Immature natural killer cell (primary cell): ENCODE measurements around the gene CMSS1. TPM values are rescaled to one million over a fixed set of nuclear protein-coding genes. Genes with fewer than 3 reads are reported as not detected.
A peak's percentile ranks its signal among the peaks of the same experiment; 100 is the strongest.
"Not testable (repeated sequence)": the region's sequence is repeated elsewhere in the genome, so short reads cannot be mapped to it uniquely, and the experiment has no call there.

Experiments used
- DNase-seq, 3 donors: peaks; one replicate each; pipeline ENCODE4 v3.0.0; 2022; ENCODE audit warnings: mixed read lengths in 1 of 3
- H3K27ac Mint-ChIP-seq, 6 donors: one replicate each; pipeline ENCODE4 v1.8.0; 2020; ENCODE audit warnings: mixed read lengths in 6 of 6, mild to moderate bottlenecking in 5 of 6, inconsistent platforms in 4 of 6, moderate library complexity in 3 of 6
- H3K27me3 Mint-ChIP-seq, 3 donors: one replicate each; pipeline ENCODE4 v1.8.0; 2020 to 2021; ENCODE audit warnings: low read depth in 3 of 3, mild to moderate bottlenecking in 3 of 3, mixed read lengths in 3 of 3, moderate library complexity in 3 of 3, inconsistent platforms in 1 of 3
- H3K36me3 Mint-ChIP-seq, 3 donors: one replicate each; pipeline ENCODE4 v1.8.0; 2020; ENCODE audit warnings: mixed read lengths in 3 of 3, inconsistent platforms in 2 of 3, mild to moderate bottlenecking in 2 of 3
- H3K4me1 Mint-ChIP-seq, 2 donors: one replicate each; pipeline ENCODE4 v1.8.0; 2020; ENCODE audit warnings: inconsistent platforms in 2 of 2, mild to moderate bottlenecking in 2 of 2, mixed read lengths in 2 of 2, moderate library complexity in 1 of 2
- H3K4me3 Mint-ChIP-seq, 5 donors: one replicate each; pipeline ENCODE4 v1.8.0; 2020; ENCODE audit warnings: mild to moderate bottlenecking in 5 of 5, mixed read lengths in 5 of 5, inconsistent platforms in 3 of 5, moderate library complexity in 3 of 5
- H3K9me3 Mint-ChIP-seq, 6 donors: one replicate each; pipeline ENCODE4 v1.8.0; 2020; ENCODE audit warnings: mild to moderate bottlenecking in 6 of 6, mixed read lengths in 6 of 6, inconsistent platforms in 4 of 6, moderate library complexity in 3 of 6
- polyA plus RNA-seq, 3 donors: library from polyadenylated mRNA; unstranded; fragments of 300-500 nt; fragmentation: Illumina TruSeq; gene quantifications; one replicate each; pipeline ENCODE4 v1.2.3, GENCODE V29; 2021

CMSS1 gene
- polyA plus RNA-seq, 3 donors from 2014 or later, result 12.1 to 13.4 (median 12.8) TPM

DNA sequence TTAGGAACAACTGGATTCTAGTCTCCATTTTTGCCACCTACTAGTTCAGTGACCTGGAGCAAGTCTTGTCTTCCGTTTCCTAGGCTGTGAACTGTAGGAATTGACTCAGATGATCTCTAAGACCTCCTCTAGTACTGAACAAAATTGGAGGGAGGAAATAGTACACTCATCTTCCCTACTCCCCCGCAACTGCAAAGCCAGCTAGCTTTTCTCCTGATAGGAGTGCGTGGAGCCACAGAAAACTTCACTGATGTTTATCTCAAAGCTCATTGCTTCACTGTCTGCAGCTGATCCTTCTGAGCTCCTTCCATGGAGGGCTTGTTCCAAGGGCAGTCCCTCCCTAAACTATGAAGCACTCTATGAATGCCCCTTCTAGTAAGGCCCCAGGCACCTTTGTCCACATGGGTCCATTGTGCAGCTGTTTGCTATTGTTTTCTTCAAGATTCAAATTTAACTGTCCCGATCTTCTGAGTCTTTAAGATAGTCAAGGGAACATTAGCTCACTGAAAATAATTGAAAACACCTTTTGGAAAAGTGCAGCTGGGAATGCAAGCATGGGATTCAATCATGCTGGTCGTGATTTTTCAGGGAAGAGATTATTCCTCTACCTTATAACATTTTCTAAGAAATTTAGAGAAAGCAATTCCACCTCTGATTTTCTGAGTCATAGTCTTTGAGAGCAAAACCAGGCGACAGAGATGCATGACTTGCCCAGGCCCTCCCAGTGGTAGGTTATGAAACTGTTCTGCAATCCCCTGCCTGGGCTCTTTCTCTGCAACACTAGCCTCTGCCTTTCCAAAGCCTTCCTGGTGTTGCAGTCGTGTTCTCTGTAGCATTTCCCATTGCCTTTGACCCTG is 272.4 kb downstream of the CMSS1 start:
- H3K27ac Mint-ChIP-seq, result no peak overlapping the region

DNA sequence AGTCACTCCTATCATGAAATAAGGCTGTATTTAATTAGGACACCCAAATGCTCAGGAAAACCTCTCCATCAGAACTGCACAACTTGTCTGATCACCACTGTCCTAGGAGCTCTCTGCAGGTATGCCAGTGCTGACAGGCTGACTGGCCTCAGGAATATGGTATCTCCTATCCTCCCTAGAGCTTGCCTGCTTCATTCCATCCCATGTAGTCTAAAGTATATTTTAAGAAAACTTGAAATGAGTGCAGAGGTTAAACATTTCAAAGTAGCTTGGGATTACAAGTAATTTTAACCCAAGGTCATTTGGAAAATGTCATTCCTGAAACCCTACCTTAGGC is 273.0 kb downstream of the CMSS1 start:
- H3K27ac Mint-ChIP-seq, result no peak overlapping the region
- peaks cover 6 to 11% of the 10 kb centered on the region in 2 donors for H3K4me1 Mint-ChIP-seq

More for the DNA sequence above, 272.4 kb downstream of the CMSS1 start:
- Mint-ChIP-seq H3K4me3 (no peak overlapping the region), H3K4me1 (peaks cover 6 to 11% of the 10 kb centered on the region in 2 donors), H3K27me3 (peaks cover 0 to 2% (median 0%) of the 10 kb centered on the region in 3 donors), H3K36me3 (no peaks in the 10 kb centered on the region), H3K9me3 (no peaks in the 10 kb centered on the region)
- no peak for DNase-seq

DNA sequence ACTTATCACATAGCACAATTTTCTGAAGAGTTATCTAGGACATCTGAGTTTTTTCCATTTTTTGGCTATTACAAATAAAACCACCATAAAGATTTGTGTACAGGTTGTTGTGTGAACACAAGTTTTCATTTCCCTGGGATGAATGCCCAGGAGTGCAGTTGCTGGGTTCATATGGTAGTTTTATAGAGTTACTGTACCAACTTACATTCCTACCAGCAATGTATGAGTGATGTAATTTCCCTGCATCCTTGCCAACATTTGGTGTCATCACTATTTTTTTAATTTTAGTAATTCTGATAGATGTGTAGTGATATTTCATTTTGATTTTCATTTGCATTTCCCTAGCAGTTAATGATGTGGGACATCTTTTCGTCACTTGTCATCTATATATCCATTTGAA is 276.2 kb downstream of the CMSS1 start:
- no peaks in the 10 kb centered on the region for H3K36me3 Mint-ChIP-seq
- no peak overlapping the region for H3K4me3 Mint-ChIP-seq
- no peak for DNase-seq
- H3K4me1 Mint-ChIP-seq, result peaks cover 13 to 17% of the 10 kb centered on the region in 2 donors
- no peaks in the 10 kb centered on the region for H3K27me3 Mint-ChIP-seq
- H3K27ac Mint-ChIP-seq, result no peak overlapping the region
- no peaks in the 10 kb centered on the region for H3K9me3 Mint-ChIP-seq

More for the DNA sequence above, 273.0 kb downstream of the CMSS1 start:
- no peak overlapping the region for H3K4me3 Mint-ChIP-seq
- no peaks in the 10 kb centered on the region for H3K36me3 Mint-ChIP-seq
- H3K9me3 Mint-ChIP-seq, result no peaks in the 10 kb centered on the region
- DNase-seq, result no peak
- H3K27me3 Mint-ChIP-seq, result peaks cover 0 to 2% (median 0%) of the 10 kb centered on the region in 3 donors

DNA sequence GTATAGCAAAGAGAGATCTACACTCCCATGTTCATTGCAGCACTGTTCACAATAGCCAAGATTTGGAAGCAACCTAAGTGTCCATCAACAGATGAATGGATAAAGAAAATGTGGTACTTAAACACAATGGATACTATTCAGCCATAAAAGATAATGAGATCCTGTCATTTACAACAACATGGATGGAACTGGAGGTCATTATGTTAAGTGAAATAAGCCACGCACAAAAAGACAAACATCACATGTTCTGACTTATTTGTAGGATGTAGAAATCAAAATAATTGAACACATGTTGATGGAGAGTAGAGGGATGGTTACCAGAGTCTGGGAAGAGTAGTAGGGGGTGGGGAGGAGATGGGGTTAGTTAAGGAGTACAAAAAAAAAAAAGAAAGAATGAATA is 278.6 kb downstream of the CMSS1 start:
- H3K9me3 Mint-ChIP-seq, H3K36me3 Mint-ChIP-seq, H3K27me3 Mint-ChIP-seq, H3K4me3 Mint-ChIP-seq, DNase-seq: not testable (repeated sequence)
- peak overlapping the region in 1 of 6 donors; percentile 22 for H3K27ac Mint-ChIP-seq
- peaks cover 13 to 17% of the 10 kb centered on the region in 2 donors for H3K4me1 Mint-ChIP-seq

DNA sequence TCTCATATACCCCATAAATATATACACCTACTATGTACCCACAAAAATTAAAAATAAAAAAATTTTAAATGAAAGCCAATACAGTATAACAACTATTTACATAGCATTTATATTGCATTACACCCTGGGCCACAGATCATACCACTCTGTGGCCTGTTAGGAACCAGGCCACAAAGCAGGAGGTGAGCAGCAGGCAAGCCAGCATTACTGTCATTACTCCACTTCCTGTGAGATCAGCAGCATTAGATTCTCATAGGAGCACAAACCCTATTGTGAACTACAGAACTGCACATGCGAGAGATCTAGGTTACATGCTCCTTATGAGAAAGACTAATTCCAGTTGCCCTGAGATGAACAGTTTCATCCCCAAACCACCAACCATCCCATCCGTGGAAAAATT is 279.2 kb downstream of the CMSS1 start:
- Mint-ChIP-seq H3K27ac (peak overlapping the region in 2 of 6 donors; percentile 17 to 42), H3K27me3 (no peaks in the 10 kb centered on the region)

DNA sequence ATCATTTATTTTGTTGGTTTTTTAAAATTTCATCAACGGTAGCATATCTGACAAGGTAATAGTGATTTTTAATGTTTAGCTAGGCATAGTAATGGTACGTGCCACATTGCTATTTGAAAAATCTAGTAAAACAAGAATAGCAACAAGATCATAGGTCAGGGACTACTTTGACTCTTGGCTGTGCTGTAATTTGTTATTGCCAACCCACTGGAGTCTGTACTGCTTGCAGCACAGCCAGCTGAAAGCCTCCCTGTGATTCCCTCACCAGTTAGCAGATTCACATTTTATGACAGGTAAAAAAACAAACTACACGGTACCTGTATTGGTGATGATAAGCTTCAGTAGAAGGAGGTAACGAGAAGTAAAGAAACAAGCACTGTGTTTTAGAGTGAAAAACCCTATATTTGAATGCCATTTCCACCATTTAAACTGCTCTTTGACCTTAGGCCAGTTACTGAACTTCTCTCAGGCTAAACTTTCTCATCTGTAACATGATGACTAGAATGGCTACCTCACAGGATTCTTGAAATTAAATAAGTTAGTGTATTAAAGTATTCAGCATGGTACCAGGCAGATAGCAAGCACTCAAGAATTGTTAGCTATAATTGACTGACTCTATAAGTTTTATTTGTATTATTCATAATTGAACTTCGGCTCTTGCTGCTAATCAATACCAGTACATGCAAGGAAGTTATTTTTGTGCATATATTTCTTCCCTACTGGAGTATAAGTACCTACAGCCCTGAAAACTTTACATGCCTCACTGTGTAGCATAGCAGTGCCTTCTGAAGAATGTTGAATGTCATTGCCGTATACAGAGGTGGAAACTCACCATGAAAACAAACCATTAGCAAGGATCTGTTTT is 280.5 kb downstream of the CMSS1 start:
- Mint-ChIP-seq H3K27ac (no peak overlapping the region), H3K9me3 (no peaks in the 10 kb centered on the region), H3K4me1 (peaks cover 13 to 17% of the 10 kb centered on the region in 2 donors), H3K4me3 (no peak overlapping the region), H3K27me3 (no peaks in the 10 kb centered on the region), H3K36me3 (peaks cover 0 to 4% (median 3%) of the 10 kb centered on the region in 3 donors)
- no peak for DNase-seq

More for the DNA sequence above, 279.2 kb downstream of the CMSS1 start:
- Mint-ChIP-seq H3K9me3 (no peaks in the 10 kb centered on the region), H3K36me3 (peaks cover 0 to 4% (median 3%) of the 10 kb centered on the region in 3 donors), H3K4me3 (no peak overlapping the region), H3K4me1 (peaks cover 13 to 17% of the 10 kb centered on the region in 2 donors)
- DNase-seq, result no peak

DNA sequence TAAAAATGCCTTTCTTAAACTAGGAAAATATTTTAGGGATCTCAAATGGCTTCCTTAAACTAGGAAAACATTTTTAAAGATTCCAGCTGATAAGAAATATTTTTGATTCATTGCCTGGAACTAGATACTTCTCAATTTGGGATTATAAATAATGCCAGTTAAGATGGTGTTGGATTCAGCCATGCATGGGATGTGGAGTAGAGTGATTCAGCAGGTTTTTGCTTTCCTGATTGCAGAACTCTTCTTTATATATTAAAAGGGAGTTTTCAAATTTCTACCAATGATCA is 281.1 kb downstream of the CMSS1 start:
- DNase-seq, result no peak
- Mint-ChIP-seq H3K9me3 (no peaks in the 10 kb centered on the region), H3K4me3 (no peak overlapping the region), H3K27me3 (no peaks in the 10 kb centered on the region), H3K27ac (no peak overlapping the region), H3K36me3 (peaks cover 0 to 4% (median 3%) of the 10 kb centered on the region in 3 donors), H3K4me1 (peaks cover 13 to 17% of the 10 kb centered on the region in 2 donors)

DNA sequence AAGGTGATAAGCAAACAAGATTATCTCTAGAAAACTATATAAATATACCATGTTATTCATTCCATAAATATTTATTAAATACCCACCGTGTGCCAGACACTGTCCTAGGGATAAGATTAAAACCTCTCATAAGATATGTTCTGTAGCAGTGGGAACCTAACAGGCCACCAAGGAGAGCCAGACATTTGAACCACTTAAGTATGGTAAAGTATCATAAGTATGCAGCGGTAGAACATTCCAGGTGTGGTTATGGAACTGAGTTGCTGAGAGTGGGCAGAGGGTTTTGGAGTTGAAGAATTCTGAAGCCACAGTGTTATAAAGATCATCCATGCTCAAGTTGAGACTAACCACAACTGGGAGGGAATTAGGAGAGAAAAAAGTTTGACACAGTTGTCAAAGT is 282.0 kb downstream of the CMSS1 start:
- H3K4me3 Mint-ChIP-seq, result no peak overlapping the region
- no peaks in the 10 kb centered on the region for H3K9me3 Mint-ChIP-seq
- H3K36me3 Mint-ChIP-seq, result peaks cover 0 to 4% (median 3%) of the 10 kb centered on the region in 3 donors
- peaks cover 13 to 17% of the 10 kb centered on the region in 2 donors for H3K4me1 Mint-ChIP-seq
- no peak overlapping the region for H3K27ac Mint-ChIP-seq
- H3K27me3 Mint-ChIP-seq, result no peaks in the 10 kb centered on the region
- no peak for DNase-seq

DNA sequence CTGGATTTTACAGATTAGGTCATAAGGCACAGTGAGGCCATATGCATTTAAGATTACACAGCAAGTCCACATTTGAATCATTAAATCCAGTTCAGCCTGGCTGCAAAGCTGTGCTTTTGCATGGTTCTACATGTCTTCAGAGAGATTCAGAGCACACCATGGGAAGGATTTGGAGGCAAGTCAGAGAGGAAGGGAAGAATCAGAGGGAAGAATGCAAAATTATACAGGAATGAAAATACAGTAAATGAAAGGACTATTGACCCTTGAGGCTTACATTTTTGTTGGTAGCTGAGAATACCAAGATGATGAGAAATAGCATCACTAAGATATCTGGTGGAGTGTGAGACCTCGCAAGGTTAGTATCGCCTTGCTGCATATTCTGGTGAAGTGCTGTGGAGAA is 282.8 kb downstream of the CMSS1 start:
- peaks cover 0 to 4% (median 3%) of the 10 kb centered on the region in 3 donors for H3K36me3 Mint-ChIP-seq

DNA sequence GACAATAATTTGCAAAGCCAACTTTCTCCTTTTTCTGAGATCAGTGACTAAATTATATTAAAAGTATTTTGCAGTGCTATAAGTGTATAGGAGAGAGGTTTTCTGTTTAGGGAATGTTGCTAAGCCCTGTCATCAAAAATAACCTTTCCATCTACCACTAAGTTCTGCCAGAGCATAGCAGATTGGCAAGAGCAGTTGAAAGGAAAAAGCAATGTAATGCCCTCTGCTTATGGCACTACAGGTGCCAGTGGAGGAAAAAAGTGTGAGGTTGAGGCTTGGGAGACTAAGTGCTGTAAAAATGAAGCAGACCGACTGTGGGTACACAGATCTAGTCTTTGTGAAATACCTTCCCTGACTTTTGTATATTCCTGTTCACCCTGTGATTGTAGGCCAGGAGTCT is 285.1 kb downstream of the CMSS1 start:
- H3K27ac Mint-ChIP-seq, result no peak overlapping the region
- H3K4me3 Mint-ChIP-seq, result no peak overlapping the region
- peaks cover 0 to 4% (median 3%) of the 10 kb centered on the region in 3 donors for H3K36me3 Mint-ChIP-seq
- no peaks in the 10 kb centered on the region for H3K9me3 Mint-ChIP-seq
- no peaks in the 10 kb centered on the region for H3K4me1 Mint-ChIP-seq
- no peaks in the 10 kb centered on the region for H3K27me3 Mint-ChIP-seq
- no peak for DNase-seq

More for the DNA sequence above, 282.8 kb downstream of the CMSS1 start:
- Mint-ChIP-seq H3K9me3 (no peaks in the 10 kb centered on the region), H3K27ac (no peak overlapping the region), H3K27me3 (no peaks in the 10 kb centered on the region), H3K4me3 (no peak overlapping the region), H3K4me1 (peaks cover 13 to 17% of the 10 kb centered on the region in 2 donors)
- no peak for DNase-seq

DNA sequence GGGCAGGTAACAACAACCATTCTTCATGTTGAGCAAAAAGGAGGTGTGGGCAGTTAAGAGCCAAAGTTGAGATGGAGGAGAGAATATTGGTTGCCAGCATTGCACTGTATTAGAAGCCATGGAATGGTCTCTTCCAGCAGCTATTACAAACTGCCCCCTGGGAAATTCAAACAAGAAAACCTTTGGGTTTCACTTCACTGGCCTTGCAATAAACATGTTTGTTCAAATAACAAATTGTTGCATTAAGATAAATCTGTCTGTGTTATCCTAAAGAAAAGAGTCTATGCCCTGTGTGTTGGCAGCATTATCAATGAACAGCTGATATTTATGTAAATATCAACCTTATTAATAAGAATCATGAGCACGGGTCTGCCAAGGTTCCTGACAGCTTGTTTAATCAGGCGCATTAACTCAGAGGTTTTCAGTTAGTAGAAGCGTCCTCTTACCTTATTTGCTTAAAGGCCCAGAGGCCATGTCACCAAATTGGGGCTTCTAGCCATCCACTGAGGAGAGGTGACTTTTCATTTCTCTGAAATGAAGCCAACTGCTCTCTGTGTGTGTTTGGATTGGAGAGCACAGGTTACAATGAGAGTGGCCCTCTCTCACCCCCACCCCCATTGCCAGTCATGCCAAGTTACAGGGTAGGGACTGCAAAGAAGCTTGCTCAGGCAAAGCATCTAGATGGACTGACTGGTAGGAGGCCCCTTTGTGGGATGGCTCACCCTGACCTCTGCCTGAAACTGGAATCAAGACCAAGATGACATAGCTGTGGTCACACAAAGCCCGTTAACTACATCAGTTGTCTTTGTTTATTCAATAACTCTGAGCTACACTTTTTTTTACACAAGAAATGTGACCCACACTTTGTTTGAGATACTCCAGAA is 286.1 kb downstream of the CMSS1 start:
- Mint-ChIP-seq H3K4me3 (no peak overlapping the region), H3K4me1 (no peaks in the 10 kb centered on the region), H3K36me3 (peaks cover 0 to 4% (median 3%) of the 10 kb centered on the region in 3 donors), H3K9me3 (no peaks in the 10 kb centered on the region), H3K27me3 (no peaks in the 10 kb centered on the region), H3K27ac (no peak overlapping the region)
- no peak for DNase-seq

DNA sequence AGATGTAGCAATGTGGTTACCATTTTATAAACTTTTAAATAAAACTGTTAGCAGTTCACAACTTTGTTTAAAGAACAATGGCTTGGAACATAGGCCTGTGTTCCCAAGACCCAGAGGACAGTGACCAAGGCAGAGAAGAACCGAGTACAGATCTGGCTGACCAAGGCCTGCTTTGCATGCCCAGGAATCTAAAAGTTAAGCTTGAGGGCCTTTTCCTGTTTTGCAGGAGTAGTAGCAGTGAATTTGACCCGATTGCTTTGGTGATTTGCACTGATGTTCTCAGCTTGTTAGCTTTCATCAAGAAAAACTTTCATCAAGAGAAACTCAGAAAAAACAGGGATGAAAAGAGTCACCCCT is 286.8 kb downstream of the CMSS1 start:
- no peaks in the 10 kb centered on the region for H3K9me3 Mint-ChIP-seq
- H3K4me1 Mint-ChIP-seq, result no peaks in the 10 kb centered on the region
- H3K27ac Mint-ChIP-seq, result no peak overlapping the region
- DNase-seq, result no peak
- H3K27me3 Mint-ChIP-seq, result no peaks in the 10 kb centered on the region
- H3K36me3 Mint-ChIP-seq, result peaks cover 0 to 4% (median 3%) of the 10 kb centered on the region in 3 donors
- no peak overlapping the region for H3K4me3 Mint-ChIP-seq

DNA sequence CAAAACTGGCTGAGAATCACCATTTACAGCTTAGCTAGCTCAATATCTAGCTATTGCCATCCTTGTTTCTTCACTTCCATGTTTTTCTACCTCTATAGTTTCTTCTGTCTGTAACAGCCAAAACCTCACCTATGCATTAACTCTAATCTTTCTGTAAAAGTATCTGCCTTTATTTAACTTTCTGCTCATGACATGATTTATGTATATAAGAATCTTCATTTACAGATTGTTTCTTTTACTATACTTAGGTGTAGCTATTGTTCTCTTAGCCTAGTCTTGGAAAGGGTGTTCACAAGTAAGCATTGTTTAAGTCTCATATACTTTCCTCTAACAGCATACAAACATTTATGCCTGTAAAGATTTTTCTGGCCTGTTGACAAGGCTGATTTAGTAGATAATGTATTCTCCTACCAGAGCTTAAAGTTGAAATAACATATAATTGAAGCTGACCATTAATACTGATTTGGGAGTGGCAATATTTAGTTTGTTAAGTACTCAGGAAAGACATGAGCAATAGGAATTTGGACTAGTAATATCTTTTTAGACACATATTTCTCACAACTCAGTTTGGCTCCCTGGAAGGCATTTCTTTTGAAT is 287.3 kb downstream of the CMSS1 start:
- Mint-ChIP-seq H3K27ac (no peak overlapping the region), H3K27me3 (no peaks in the 10 kb centered on the region), H3K4me1 (no peaks in the 10 kb centered on the region), H3K36me3 (peaks cover 0 to 4% (median 3%) of the 10 kb centered on the region in 3 donors), H3K4me3 (no peak overlapping the region), H3K9me3 (no peaks in the 10 kb centered on the region)
- no peak for DNase-seq
